Adrenal gland (tissue), 12 donors: ENCODE measurements around the gene GPRIN1. TPM values are rescaled to one million over a fixed set of nuclear protein-coding genes. Genes with fewer than 3 reads are reported as not detected.
A peak's percentile ranks its signal among the peaks of the same experiment; 100 is the strongest.

ENCODE experiments used
- DNase-seq, 7 donors: peaks; one replicate each; pipeline ENCODE4 v3.0.0-alpha.2; 2019 to 2020
- H3K27ac ChIP-seq, 5 donors: fragments of 200-600 bp; sonication (generic) in 4 of 5; 1 replicate in 3 of 5; 2 replicates in 2 of 5; pipeline versions ENCODE4 v1.5.1 to v1.8.0; 2016 to 2020; ENCODE audit warnings: mild to moderate bottlenecking in 1 of 5
- H3K27me3 ChIP-seq: fragments of 200-600 bp; 2 replicates; pipeline ENCODE4 v1.8.0; 2021
- H3K36me3 ChIP-seq, 2 donors: fragments of 200-600 bp; replicated peaks in 1 of 2; 1 replicate in 1 of 2; 2 replicates in 1 of 2; pipeline versions ENCODE4 v1.5.1 to v1.8.0; 2018 to 2022
- H3K4me1 ChIP-seq, 2 donors: fragments of 200-600 bp; replicated peaks in 1 of 2; 1 replicate in 1 of 2; 2 replicates in 1 of 2; pipeline versions ENCODE4 v1.5.1 to v1.8.0; 2018 to 2021
- H3K4me3 ChIP-seq, 4 donors: fragments of 200-600 bp; sonication (generic) in 3 of 4; one replicate each; pipeline ENCODE4 v1.5.1; 2016 to 2018
- H3K9me3 ChIP-seq, 3 donors: fragments of 200-600 bp; sonication (generic) in 1 of 3; replicated peaks in 1 of 3; 1 replicate in 2 of 3; 2 replicates in 1 of 3; pipeline versions ENCODE4 v1.5.1 to v1.8.0; 2016 to 2021
- CTCF ChIP-seq, 6 experiments: fragments of 450-650 bp in 4 of 6; fragments of 200-600 bp in 2 of 6; sonication (generic) in 1 of 6; IDR thresholded peaks; 1 replicate in 5 of 6; 2 replicates in 1 of 6; pipeline versions ENCODE4 v1.5.1 to v1.8.0; 2016 to 2021; ENCODE audit warnings: antibody characterized with exemption in 6 of 6, mild to moderate bottlenecking in 2 of 6, moderate library complexity in 1 of 6
- POLR2A ChIP-seq, 2 donors: fragments of 450-650 bp; IDR thresholded peaks; one replicate each; pipeline ENCODE4 v1.6.1; 2017; ENCODE audit warnings: antibody characterized with exemption in 2 of 2, mild to moderate bottlenecking in 2 of 2, moderate library complexity in 1 of 2
- WGBS, 4 donors: extraction: QIAGEN DNeasy Blood & Tissue Kit in 2 of 4; methylation state at CpG; one replicate each; pipeline versions ENCODE4 v1.1.5 to v1.1.7; 2013 to 2017; 5-methylcytosine and 5-hydroxymethylcytosine counted together
- intact Hi-C, 2 donors: fragments of 100-400 bp; cut with DNase I; formaldehyde crosslinking; loops; one replicate each; pipeline versions ENCODE4 v1.14.1 to v1.15.0; 2022 to 2023
- polyA plus RNA-seq, 3 donors: library from polyadenylated mRNA; stranded (reverse); fragments of 200-250 nt in 2 of 3; fragments of 350-450 nt in 1 of 3; fragmentation: Illumina TruSeq in 1 of 3; extraction: RNeasy Lipid Tissue Mini Kit (QIAGEN cat#74804) in 1 of 3; gene quantifications; one replicate each; pipeline ENCODE4 v1.2.3, GENCODE V29; 2013 to 2014
- total RNA-seq, 9 donors: library from RNA; depleted of rRNA in 4 of 9; stranded (reverse); fragments of >200 nt in 4 of 9; fragments of 120-200 nt in 1 of 9; fragmentation: NEBNext Ultra II Directional in 1 of 9; extraction: Animal tissue kit (Norgen Biotek cat#: 25700) in 1 of 9; gene quantifications; one replicate each; pipeline versions ENCODE4 v1.1.0 to v1.2.4, GENCODE V29; 2013 to 2023
- donor health status: healthy with polysubstance abuse.
- donor health status: Bipolar disorder and iron deficiency.
- donor health status: DM: yes; HTN: yes; CAD: no.
- donor health status: DM: no; HTN: no; CAD: no.
- donor health status: DM: no; HTN: no; CAD: no.
- donor health status: DM: yes; HTN: yes; CAD: no.

The GPRIN1 gene
- total and polyA plus RNA-seq, 12 donors: 0.42 to 4.0 (median 1.4) TPM

DNA sequence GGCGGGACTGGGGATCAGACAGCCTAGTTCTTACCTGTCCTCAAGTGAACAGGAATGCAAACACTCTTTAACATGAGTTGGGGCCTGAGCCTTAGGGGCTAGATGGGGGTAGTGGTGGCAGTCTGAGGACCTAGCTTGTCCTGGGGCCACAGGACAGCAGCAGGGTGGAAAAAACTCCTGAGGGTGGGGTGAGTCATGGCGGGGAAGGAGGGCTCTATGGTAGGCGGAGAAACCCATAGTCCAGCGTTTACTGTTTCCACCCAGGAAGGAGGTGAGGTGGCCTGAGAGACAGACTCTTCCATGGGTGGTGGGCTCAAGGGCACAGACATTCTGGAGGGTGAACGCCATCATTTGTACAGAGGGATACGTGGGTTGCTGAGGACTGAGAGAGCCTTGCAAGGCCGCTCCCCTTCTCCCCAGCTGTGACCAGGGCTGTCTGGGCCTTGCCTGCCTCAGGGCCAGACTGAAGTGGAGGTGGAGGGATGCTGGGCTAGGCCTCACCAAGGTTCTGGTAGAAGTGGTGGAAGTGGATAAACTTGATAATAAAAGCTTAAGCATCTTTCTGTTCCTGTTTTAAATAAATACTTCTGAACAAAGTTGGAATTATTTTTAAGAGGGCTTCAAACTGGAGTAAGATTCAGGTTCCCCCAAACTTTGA is 36.2 kb upstream of the GPRIN1 start:
- H3K9me3 ChIP-seq: no peaks in the 10 kb centered on the region
- TF ChIP-seq POLR2A (IDR thresholded peaks at IDR 0.05) (no peak), CTCF (IDR thresholded peaks at IDR 0.05) (no peak)
- H3K4me1 ChIP-seq: peaks cover 20 to 37% of the 10 kb centered on the region in 2 donors
- no peaks in the 10 kb centered on the region for H3K36me3 ChIP-seq
- DNase-seq: no peak
- 89 to 100% (median 96%) methylated on average over 1 to 7 of the region's 7 CpGs for WGBS, 4 donors
- intact Hi-C loops: no loop called here
- no peaks in the 10 kb centered on the region for H3K27me3 ChIP-seq
- H3K27ac ChIP-seq: peak overlapping the region in 4 of 5 donors; percentile 30 to 85 (median 70)
- no peak overlapping the region for H3K4me3 ChIP-seq

DNA sequence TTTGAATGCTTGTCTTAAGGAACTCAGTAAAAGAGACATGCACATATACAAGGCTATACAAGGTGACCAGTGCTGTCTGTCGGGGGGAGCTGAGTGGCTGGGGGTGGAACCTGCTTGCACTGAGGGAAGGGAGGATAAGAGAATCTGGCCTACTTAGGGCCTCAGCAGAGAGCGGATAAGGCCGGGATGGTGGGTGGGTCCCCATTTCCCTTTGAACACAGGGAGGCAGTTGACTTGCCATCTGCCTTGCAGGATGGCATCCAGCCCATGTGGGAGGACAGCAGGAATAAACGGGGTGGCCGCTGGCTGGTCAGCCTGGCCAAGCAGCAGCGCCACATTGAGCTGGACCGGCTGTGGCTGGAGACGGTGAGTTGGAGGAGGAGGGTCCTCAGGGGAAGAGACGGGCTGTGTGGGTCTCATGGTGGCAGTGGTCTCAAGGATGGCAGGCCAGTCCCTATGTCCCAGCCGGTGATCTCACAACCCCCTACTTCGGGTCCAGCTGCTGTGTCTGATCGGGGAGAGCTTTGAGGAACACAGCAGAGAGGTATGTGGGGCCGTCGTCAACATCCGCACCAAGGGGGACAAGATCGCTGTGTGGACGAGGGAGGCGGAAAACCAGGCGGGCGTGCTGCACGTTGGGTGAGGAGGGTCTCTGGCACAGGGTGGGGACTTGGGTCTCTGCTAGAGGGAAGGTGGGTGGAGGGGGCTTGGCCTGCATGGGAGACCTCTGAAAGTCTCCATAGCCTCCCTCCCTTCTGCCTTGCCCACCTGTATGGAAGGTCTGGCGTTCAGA is 35.1 kb upstream of the GPRIN1 start:
- Histone ChIP-seq H3K27me3 (no peaks in the 10 kb centered on the region), H3K4me1 (peaks cover 15 to 26% of the 10 kb centered on the region in 2 donors), H3K4me3 (no peak overlapping the region), H3K36me3 (no peaks in the 10 kb centered on the region), H3K9me3 (no peaks in the 10 kb centered on the region), H3K27ac (no peak overlapping the region)
- WGBS, 4 donors: 93 to 96% (median 95%) methylated on average over 17 to 22 of the region's 22 CpGs
- DNase-seq: no peak
- intact Hi-C loops: no loop called here
- no peak for TF ChIP-seq CTCF (IDR thresholded peaks at IDR 0.05)

DNA sequence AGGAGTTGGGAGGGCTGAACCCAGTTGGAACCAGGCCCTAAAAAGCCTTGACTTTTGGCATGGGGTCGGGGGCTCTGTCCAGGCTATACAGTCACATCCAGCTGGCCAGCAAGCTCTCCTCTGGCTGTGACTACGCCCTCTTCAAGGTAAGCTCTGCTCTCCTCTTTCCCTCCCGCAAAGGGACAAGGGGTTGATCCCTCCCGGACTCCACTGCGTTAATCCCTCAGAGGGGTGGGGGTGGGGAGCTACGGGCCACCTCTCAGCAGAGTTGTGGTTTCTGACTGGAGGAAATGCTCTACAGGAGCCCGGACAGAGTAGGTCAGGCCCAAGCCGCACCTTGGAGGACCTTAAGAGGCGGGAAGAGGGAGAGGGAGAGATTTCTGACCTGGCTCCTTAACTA is 34.3 kb upstream of the GPRIN1 start:
- no peaks in the 10 kb centered on the region for H3K27me3 ChIP-seq
- no peak for DNase-seq
- no peak for TF ChIP-seq POLR2A (IDR thresholded peaks at IDR 0.05)
- no peak for TF ChIP-seq CTCF (IDR thresholded peaks at IDR 0.05)
- 79 to 82% (median 80%) methylated on average over 7 to 9 of the region's 9 CpGs for WGBS, 4 donors
- intact Hi-C loops: no loop called here
- H3K27ac ChIP-seq: no peak overlapping the region
- H3K4me3 ChIP-seq: no peak overlapping the region
- H3K9me3 ChIP-seq: no peaks in the 10 kb centered on the region
- peaks cover 15 to 25% of the 10 kb centered on the region in 2 donors for H3K4me1 ChIP-seq
- H3K36me3 ChIP-seq: no peaks in the 10 kb centered on the region

DNA sequence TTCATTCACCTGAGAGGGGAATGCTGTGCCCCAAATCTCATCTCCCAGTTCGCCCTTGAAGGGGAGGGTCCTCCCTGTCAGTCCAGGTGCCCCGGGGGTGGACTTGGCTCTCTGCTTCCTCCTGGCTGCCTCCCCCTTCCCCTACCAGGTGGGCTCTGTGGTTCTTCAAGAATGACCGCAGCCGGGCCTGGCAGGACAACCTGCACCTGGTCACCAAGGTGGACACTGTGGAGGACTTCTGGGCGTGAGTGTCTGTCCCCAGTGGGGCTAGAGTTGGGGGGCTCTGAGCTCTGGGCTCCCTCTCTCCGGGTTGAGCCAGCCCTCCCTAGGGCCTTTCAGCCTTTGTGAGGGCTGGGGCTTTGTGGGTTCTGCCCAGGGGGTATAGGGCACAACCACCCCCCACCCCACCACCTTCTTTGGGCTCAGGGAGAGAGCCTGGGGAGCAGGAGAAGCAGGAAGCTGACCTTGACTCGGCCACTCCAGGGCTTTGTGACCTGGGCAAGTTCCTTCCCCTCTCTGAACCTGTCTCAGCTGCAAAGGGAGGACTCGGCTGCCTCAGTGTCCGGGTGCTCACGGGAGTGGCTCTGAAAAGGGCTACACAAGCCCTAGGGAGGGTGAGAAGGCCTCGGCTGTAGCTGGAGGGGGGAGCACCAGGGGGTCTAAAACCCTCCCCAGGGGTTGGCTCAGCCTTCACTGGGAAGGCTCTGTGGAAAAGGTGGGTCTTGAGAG is 33.7 kb upstream of the GPRIN1 start:
- Histone ChIP-seq H3K4me1 (peaks cover 10 to 21% of the 10 kb centered on the region in 2 donors), H3K36me3 (no peaks in the 10 kb centered on the region), H3K27me3 (no peaks in the 10 kb centered on the region), H3K9me3 (no peaks in the 10 kb centered on the region), H3K27ac (no peak overlapping the region), H3K4me3 (no peak overlapping the region)
- no peak for TF ChIP-seq POLR2A (IDR thresholded peaks at IDR 0.05)
- TF ChIP-seq CTCF (IDR thresholded peaks at IDR 0.05): no peak
- intact Hi-C loops: no loop called here
- 67 to 88% (median 79%) methylated on average over 1 to 11 of the region's 11 CpGs for WGBS, 4 donors
- no peak for DNase-seq
